GM12891 (cell line): Measurements from ENCODE around the gene CHML.

Experiments used
- PAX5 ChIP-seq: IDR thresholded peaks from 2 replicates; pipeline ENCODE4 v1.6.1; 2011; ENCODE audit warnings: low read length, moderate library complexity, mild to moderate bottlenecking; ENCODE audit not compliant: insufficient read depth, severe bottlenecking
- POLR2A ChIP-seq: IDR thresholded peaks from 2 replicates; pipeline ENCODE4 v1.6.1; 2011; ENCODE audit warnings: low read depth, low read length, control low read depth
- POLR2AphosphoS5 ChIP-seq: IDR thresholded peaks from 2 replicates; pipeline ENCODE4 v1.6.1; 2011; ENCODE audit warnings: low read depth, low read length, control low read depth
- SPI1 ChIP-seq: IDR thresholded peaks from 2 replicates; pipeline ENCODE4 v1.6.1; 2011; ENCODE audit warnings: low read depth, low read length, control low read depth
- TAF1 ChIP-seq: IDR thresholded peaks from 2 replicates; pipeline ENCODE4 v1.6.1; 2011; ENCODE audit warnings: low read depth, low read length, control low read depth

GRCh38 chr1:241642593-241642944 lies 2.4 kb upstream of the CHML start:
- no peak for TF ChIP-seq POLR2A
- no peak for TF ChIP-seq POLR2AphosphoS5
- no peak for TF ChIP-seq TAF1
- no peak for TF ChIP-seq SPI1
- no peak for TF ChIP-seq PAX5
